ENCODE data around the gene MAP3K1.

- no peak for TF ChIP-seq MAX (CRISPR knock-in tag; IDR thresholded peaks at IDR 0.05)
- TF ChIP-seq ZNF324 (CRISPR knock-in tag; IDR thresholded peaks at IDR 0.05): no peak
- no peak for TF ChIP-seq MLX (CRISPR knock-in tag; conservative IDR thresholded peaks at IDR 0.05)
Measured at GRCh38 chr5:56829137-56829908, 14.0 kb downstream of the MAP3K1 start.
